Measurements from ENCODE around the gene HES4.
"Not testable (repeated sequence)": the region's sequence is repeated elsewhere in the genome, so short reads cannot be mapped to it uniquely, and the experiment has no call there.

The HES4 gene

GRCh38 chr1:997993-998744, 1.7 kb downstream of the HES4 start:
- Histone ChIP-seq H3K36me3 (ENCODE audit: control insufficient read depth in 2 of 2, insufficient read depth in 2 of 2, low read length in 2 of 2) (no peaks in the 10 kb centered on the region), H3K27me3 (ENCODE audit: control insufficient read depth in 2 of 2, insufficient read depth in 2 of 2, low read length in 2 of 2) (peaks cover 14 to 16% of the 10 kb centered on the region in 2 donors), H3K4me3 (ENCODE audit: low read length in 2 of 2) (no peak overlapping the region), H3K4me1 (ENCODE audit: control insufficient read depth in 2 of 2, insufficient read depth in 2 of 2, low read length in 2 of 2) (peaks cover 7 to 12% of the 10 kb centered on the region in 2 donors), H3K9ac (ENCODE audit: low read depth in 1 of 2, low read length in 2 of 2) (no peak overlapping the region), H3K27ac (ENCODE audit: low read depth in 2 of 2, low read length in 2 of 2) (no peak overlapping the region), H3K9me3 (ENCODE audit: control insufficient read depth in 2 of 2, low read length in 2 of 2) (no peaks in the 10 kb centered on the region)

- Histone ChIP-seq H3K27me3 (ENCODE audit: control insufficient read depth in 2 of 2, insufficient read depth in 2 of 2, low read length in 2 of 2) (peaks cover 14 to 16% of the 10 kb centered on the region in 2 donors), H3K9me3 (ENCODE audit: control insufficient read depth in 2 of 2, low read length in 2 of 2) (no peaks in the 10 kb centered on the region), H3K4me1 (ENCODE audit: control insufficient read depth in 2 of 2, insufficient read depth in 2 of 2, low read length in 2 of 2) (peaks cover 7 to 12% of the 10 kb centered on the region in 2 donors), H3K9ac (ENCODE audit: low read depth in 1 of 2, low read length in 2 of 2) (no peak overlapping the region), H3K36me3 (ENCODE audit: control insufficient read depth in 2 of 2, insufficient read depth in 2 of 2, low read length in 2 of 2) (no peaks in the 10 kb centered on the region), H3K27ac (ENCODE audit: low read depth in 2 of 2, low read length in 2 of 2) (no peak overlapping the region), H3K4me3 (ENCODE audit: low read length in 2 of 2) (no peak overlapping the region)
These were observed 2.2 kb downstream of the HES4 start for GRCh38 chr1:997713-997992.

- Histone ChIP-seq H3K27ac (ENCODE audit: low read depth in 2 of 2, low read length in 2 of 2) (no peak overlapping the region), H3K4me3 (ENCODE audit: low read length in 2 of 2) (no peak overlapping the region), H3K9ac (ENCODE audit: low read depth in 1 of 2, low read length in 2 of 2) (no peak overlapping the region), H3K4me1 (ENCODE audit: control insufficient read depth in 2 of 2, insufficient read depth in 2 of 2, low read length in 2 of 2) (peaks cover 7 to 12% of the 10 kb centered on the region in 2 donors), H3K36me3 (ENCODE audit: control insufficient read depth in 2 of 2, insufficient read depth in 2 of 2, low read length in 2 of 2) (no peaks in the 10 kb centered on the region), H3K9me3 (ENCODE audit: control insufficient read depth in 2 of 2, low read length in 2 of 2) (no peaks in the 10 kb centered on the region), H3K27me3 (ENCODE audit: control insufficient read depth in 2 of 2, insufficient read depth in 2 of 2, low read length in 2 of 2) (peaks cover 14 to 16% of the 10 kb centered on the region in 2 donors)
These were observed 2.8 kb downstream of the HES4 start for GRCh38 chr1:996851-997712.

GRCh38 chr1:995665-996633, 3.9 kb downstream of the HES4 start:
- H3K9me3 ChIP-seq (ENCODE audit: control insufficient read depth in 2 of 2, low read length in 2 of 2) = peaks cover 0 to 4% of the 10 kb centered on the region in 2 donors
- H3K4me1 ChIP-seq (ENCODE audit: control insufficient read depth in 2 of 2, insufficient read depth in 2 of 2, low read length in 2 of 2) = peaks cover 6 to 8% of the 10 kb centered on the region in 2 donors
- no peak overlapping the region for H3K4me3 ChIP-seq (ENCODE audit: low read length in 2 of 2)
- H3K27me3 ChIP-seq (ENCODE audit: control insufficient read depth in 2 of 2, insufficient read depth in 2 of 2, low read length in 2 of 2) = peaks cover 8 to 12% of the 10 kb centered on the region in 2 donors
- H3K27ac ChIP-seq (ENCODE audit: low read depth in 2 of 2, low read length in 2 of 2) = no peak overlapping the region
- H3K9ac ChIP-seq (ENCODE audit: low read depth in 1 of 2, low read length in 2 of 2) = no peak overlapping the region
- H3K36me3 ChIP-seq (ENCODE audit: control insufficient read depth in 2 of 2, insufficient read depth in 2 of 2, low read length in 2 of 2) = no peaks in the 10 kb centered on the region

GRCh38 chr1:994546-994945, 5.4 kb downstream of the HES4 start:
- not testable (repeated sequence) for H3K9me3 ChIP-seq (ENCODE audit: control insufficient read depth in 2 of 2, low read length in 2 of 2); H3K27me3 ChIP-seq (ENCODE audit: control insufficient read depth in 2 of 2, insufficient read depth in 2 of 2, low read length in 2 of 2); H3K9ac ChIP-seq (ENCODE audit: low read depth in 1 of 2, low read length in 2 of 2); H3K36me3 ChIP-seq (ENCODE audit: control insufficient read depth in 2 of 2, insufficient read depth in 2 of 2, low read length in 2 of 2); H3K4me1 ChIP-seq (ENCODE audit: control insufficient read depth in 2 of 2, insufficient read depth in 2 of 2, low read length in 2 of 2); H3K27ac ChIP-seq (ENCODE audit: low read depth in 2 of 2, low read length in 2 of 2); H3K4me3 ChIP-seq (ENCODE audit: low read length in 2 of 2)

GRCh38 chr1:993379-993995, 6.4 kb downstream of the HES4 start:
- Histone ChIP-seq H3K4me3 (ENCODE audit: low read length in 2 of 2) (no peak overlapping the region), H3K9ac (ENCODE audit: low read depth in 1 of 2, low read length in 2 of 2) (no peak overlapping the region), H3K27ac (ENCODE audit: low read depth in 2 of 2, low read length in 2 of 2) (no peak overlapping the region), H3K4me1 (ENCODE audit: control insufficient read depth in 2 of 2, insufficient read depth in 2 of 2, low read length in 2 of 2) (no peaks in the 10 kb centered on the region), H3K9me3 (ENCODE audit: control insufficient read depth in 2 of 2, low read length in 2 of 2) (peaks cover 0 to 4% of the 10 kb centered on the region in 2 donors), H3K27me3 (ENCODE audit: control insufficient read depth in 2 of 2, insufficient read depth in 2 of 2, low read length in 2 of 2) (peaks cover 5 to 9% of the 10 kb centered on the region in 2 donors), H3K36me3 (ENCODE audit: control insufficient read depth in 2 of 2, insufficient read depth in 2 of 2, low read length in 2 of 2) (no peaks in the 10 kb centered on the region)

GRCh38 chr1:992362-992761, 7.5 kb downstream of the HES4 start:
- H3K4me1 ChIP-seq (ENCODE audit: control insufficient read depth in 2 of 2, insufficient read depth in 2 of 2, low read length in 2 of 2) = no peaks in the 10 kb centered on the region
- H3K4me3 ChIP-seq (ENCODE audit: low read length in 2 of 2) = no peak overlapping the region
- peaks cover 0 to 7% of the 10 kb centered on the region in 2 donors for H3K27me3 ChIP-seq (ENCODE audit: control insufficient read depth in 2 of 2, insufficient read depth in 2 of 2, low read length in 2 of 2)
- no peaks in the 10 kb centered on the region for H3K36me3 ChIP-seq (ENCODE audit: control insufficient read depth in 2 of 2, insufficient read depth in 2 of 2, low read length in 2 of 2)
- H3K27ac ChIP-seq (ENCODE audit: low read depth in 2 of 2, low read length in 2 of 2) = no peak overlapping the region
- H3K9ac ChIP-seq (ENCODE audit: low read depth in 1 of 2, low read length in 2 of 2) = no peak overlapping the region
- peaks cover 0 to 4% of the 10 kb centered on the region in 2 donors for H3K9me3 ChIP-seq (ENCODE audit: control insufficient read depth in 2 of 2, low read length in 2 of 2)

GRCh38 chr1:991895-992294, 8.0 kb downstream of the HES4 start:
- H3K4me1 ChIP-seq (ENCODE audit: control insufficient read depth in 2 of 2, insufficient read depth in 2 of 2, low read length in 2 of 2) = no peaks in the 10 kb centered on the region
- no peak overlapping the region for H3K4me3 ChIP-seq (ENCODE audit: low read length in 2 of 2)
- no peak overlapping the region for H3K9ac ChIP-seq (ENCODE audit: low read depth in 1 of 2, low read length in 2 of 2)
- peaks cover 0 to 4% of the 10 kb centered on the region in 2 donors for H3K27me3 ChIP-seq (ENCODE audit: control insufficient read depth in 2 of 2, insufficient read depth in 2 of 2, low read length in 2 of 2)
- peaks cover 0 to 4% of the 10 kb centered on the region in 2 donors for H3K9me3 ChIP-seq (ENCODE audit: control insufficient read depth in 2 of 2, low read length in 2 of 2)
- H3K36me3 ChIP-seq (ENCODE audit: control insufficient read depth in 2 of 2, insufficient read depth in 2 of 2, low read length in 2 of 2) = no peaks in the 10 kb centered on the region
- H3K27ac ChIP-seq (ENCODE audit: low read depth in 2 of 2, low read length in 2 of 2) = no peak overlapping the region

- H3K9me3 ChIP-seq (ENCODE audit: control insufficient read depth in 2 of 2, low read length in 2 of 2); H3K4me1 ChIP-seq (ENCODE audit: control insufficient read depth in 2 of 2, insufficient read depth in 2 of 2, low read length in 2 of 2); H3K4me3 ChIP-seq (ENCODE audit: low read length in 2 of 2); H3K36me3 ChIP-seq (ENCODE audit: control insufficient read depth in 2 of 2, insufficient read depth in 2 of 2, low read length in 2 of 2); H3K9ac ChIP-seq (ENCODE audit: low read depth in 1 of 2, low read length in 2 of 2); H3K27ac ChIP-seq (ENCODE audit: low read depth in 2 of 2, low read length in 2 of 2); H3K27me3 ChIP-seq (ENCODE audit: control insufficient read depth in 2 of 2, insufficient read depth in 2 of 2, low read length in 2 of 2): not testable (repeated sequence)
These were observed 8.6 kb downstream of the HES4 start for GRCh38 chr1:991275-991674.
